Body of pancreas (tissue), 4 donors: ENCODE measurements around the gene ABCC8.

Experiments
- CTCF ChIP-seq, 7 experiments: fragments of 450-650 bp in 4 of 7; fragments of 200-600 bp in 3 of 7; sonication (generic) in 3 of 7; IDR thresholded peaks; one replicate each; pipeline ENCODE4 v1.5.1; 2016 to 2019; ENCODE audit warnings: antibody characterized with exemption in 7 of 7
- POLR2A ChIP-seq, 3 donors: fragments of 450-650 bp; IDR thresholded peaks; one replicate each; pipeline ENCODE4 v1.6.1; 2016; ENCODE audit warnings: antibody characterized with exemption in 3 of 3, mild to moderate bottlenecking in 2 of 3

DNA sequence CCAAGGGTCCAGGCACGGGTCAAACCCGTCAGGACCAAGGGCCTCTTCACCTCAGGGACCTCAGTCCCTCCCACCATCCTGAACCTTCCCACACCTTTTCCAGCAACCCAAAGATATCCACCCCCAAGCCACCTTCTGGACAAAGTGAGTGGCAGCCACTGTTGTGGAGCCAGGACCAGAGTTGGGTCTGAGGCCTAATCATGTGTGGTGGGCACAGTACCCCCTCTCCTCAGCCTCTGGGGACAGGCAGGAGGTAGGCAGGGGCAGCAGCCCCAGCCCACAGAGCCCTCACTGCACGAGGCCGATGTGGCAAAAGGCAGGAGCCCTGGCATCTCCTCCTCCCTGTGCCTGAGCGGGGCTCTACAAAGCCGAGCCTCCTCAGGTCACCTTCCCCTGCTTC is 90.7 kb downstream of the ABCC8 start:
- TF ChIP-seq CTCF (IDR thresholded peaks at IDR 0.05) (no peak), POLR2A (IDR thresholded peaks at IDR 0.05) (no peak)
